HEK293 (cell line): ENCODE measurements around the gene LRPPRC.
"Not testable (repeated sequence)": the region's sequence is repeated elsewhere in the genome, so short reads cannot be mapped to it uniquely, and the experiment has no call there.

ENCODE experiments used
- MEIS1 ChIP-seq: sonication (generic); formaldehyde crosslinking; IDR thresholded peaks from 2 replicates; pipeline ENCODE4 v1.8.1; 2022; ENCODE audit warnings: missing genetic modification reagents, mild to moderate bottlenecking, borderline replicate concordance
- MYNN ChIP-seq: fragments of 450-650 bp; formaldehyde crosslinking; IDR thresholded peaks from 2 replicates; pipeline ENCODE4 v1.5.1; 2016; ENCODE audit warnings: missing biosample characterization, missing genetic modification characterization, borderline replicate concordance
- SCRT1 ChIP-seq: fragments of 450-650 bp; formaldehyde crosslinking; IDR thresholded peaks from 2 replicates; pipeline ENCODE4 v1.5.1; 2016; ENCODE audit warnings: missing biosample characterization, missing genetic modification characterization, borderline replicate concordance
- ZBTB21 ChIP-seq: fragments of 450-650 bp; formaldehyde crosslinking; IDR thresholded peaks from 2 replicates; pipeline ENCODE4 v1.5.1; 2017; ENCODE audit warnings: missing biosample characterization, missing genetic modification characterization
- ZNF221 ChIP-seq: fragments of 450-650 bp; formaldehyde crosslinking; IDR thresholded peaks from 2 replicates; pipeline ENCODE4 v1.5.1; 2017; ENCODE audit warnings: missing biosample characterization, missing genetic modification characterization, borderline replicate concordance
- ZNF274 ChIP-seq, 2 experiments: fragments of 200-500 bp in 1 of 2; fragments of 450-650 bp in 1 of 2; sonication (Bioruptor generic) in 1 of 2; formaldehyde crosslinking in 1 of 2; IDR thresholded peaks; 2 replicates each; pipeline versions ENCODE4 v1.5.1 to v1.6.1; 2014 to 2016; ENCODE audit warnings: borderline replicate concordance in 1 of 2, inconsistent platforms in 1 of 2, low read length in 1 of 2, missing biosample characterization in 1 of 2, missing genetic modification characterization in 1 of 2
- ZNF391 ChIP-seq: fragments of 450-650 bp; formaldehyde crosslinking; IDR thresholded peaks from 2 replicates; pipeline ENCODE4 v1.5.1; 2016; ENCODE audit warnings: low read depth, missing biosample characterization, missing genetic modification characterization, borderline replicate concordance
- ZNF501 ChIP-seq: fragments of 450-650 bp; formaldehyde crosslinking; IDR thresholded peaks from 2 replicates; pipeline ENCODE4 v1.5.1; 2016; ENCODE audit warnings: missing biosample characterization, missing genetic modification characterization
- ZNF658 ChIP-seq: fragments of 450-650 bp; formaldehyde crosslinking; IDR thresholded peaks from 2 replicates; pipeline ENCODE4; 2016; ENCODE audit warnings: missing biosample characterization, missing genetic modification characterization
- ZNF670 ChIP-seq: fragments of 450-650 bp; formaldehyde crosslinking; IDR thresholded peaks from 2 replicates; pipeline ENCODE4 v1.5.1; 2016; ENCODE audit warnings: missing biosample characterization, missing genetic modification characterization, low read depth
- TF ChIP-seq, protein P1 (sequence below): fragments of 450-650 bp; formaldehyde crosslinking; IDR thresholded peaks from 2 replicates; pipeline ENCODE4 v1.5.1; 2016; ENCODE audit warnings: missing biosample characterization, missing genetic modification characterization
- TF ChIP-seq, protein P2 (sequence below): fragments of 450-650 bp; formaldehyde crosslinking; IDR thresholded peaks from 2 replicates; pipeline ENCODE4 v1.5.1; 2016; ENCODE audit warnings: missing biosample characterization, missing genetic modification characterization
- TF ChIP-seq, protein P3 (sequence below): sonication (generic); formaldehyde crosslinking; IDR thresholded peaks from 2 replicates; pipeline ENCODE4 v1.8.1; 2022; ENCODE audit warnings: mild to moderate bottlenecking, moderate library complexity, missing genetic modification reagents
- TF ChIP-seq, protein P4 (sequence below): fragments of 450-650 bp; formaldehyde crosslinking; IDR thresholded peaks from 2 replicates; pipeline ENCODE4 v1.5.1; 2016; ENCODE audit warnings: missing biosample characterization, missing genetic modification characterization

DNA sequence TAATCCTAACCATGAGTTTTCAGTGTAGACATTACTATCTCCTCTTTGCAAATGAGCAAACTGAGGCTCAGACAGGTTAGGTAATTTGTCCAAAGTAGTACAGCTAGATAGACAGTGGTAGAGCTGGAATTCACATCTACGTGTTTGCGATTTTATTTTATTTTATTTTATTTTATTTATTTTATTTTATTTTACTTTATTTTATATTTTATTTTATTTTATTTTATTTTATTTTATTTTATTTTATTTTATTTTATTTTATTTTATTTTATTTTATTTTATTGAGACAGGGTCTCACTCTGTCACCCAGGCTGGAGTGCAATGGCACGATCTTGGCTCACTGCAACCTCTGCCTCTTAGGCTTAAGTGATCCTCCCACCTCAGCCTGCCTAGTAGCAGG lies 17.4 kb upstream of the LRPPRC start:
- TF ChIP-seq, protein P1, sequence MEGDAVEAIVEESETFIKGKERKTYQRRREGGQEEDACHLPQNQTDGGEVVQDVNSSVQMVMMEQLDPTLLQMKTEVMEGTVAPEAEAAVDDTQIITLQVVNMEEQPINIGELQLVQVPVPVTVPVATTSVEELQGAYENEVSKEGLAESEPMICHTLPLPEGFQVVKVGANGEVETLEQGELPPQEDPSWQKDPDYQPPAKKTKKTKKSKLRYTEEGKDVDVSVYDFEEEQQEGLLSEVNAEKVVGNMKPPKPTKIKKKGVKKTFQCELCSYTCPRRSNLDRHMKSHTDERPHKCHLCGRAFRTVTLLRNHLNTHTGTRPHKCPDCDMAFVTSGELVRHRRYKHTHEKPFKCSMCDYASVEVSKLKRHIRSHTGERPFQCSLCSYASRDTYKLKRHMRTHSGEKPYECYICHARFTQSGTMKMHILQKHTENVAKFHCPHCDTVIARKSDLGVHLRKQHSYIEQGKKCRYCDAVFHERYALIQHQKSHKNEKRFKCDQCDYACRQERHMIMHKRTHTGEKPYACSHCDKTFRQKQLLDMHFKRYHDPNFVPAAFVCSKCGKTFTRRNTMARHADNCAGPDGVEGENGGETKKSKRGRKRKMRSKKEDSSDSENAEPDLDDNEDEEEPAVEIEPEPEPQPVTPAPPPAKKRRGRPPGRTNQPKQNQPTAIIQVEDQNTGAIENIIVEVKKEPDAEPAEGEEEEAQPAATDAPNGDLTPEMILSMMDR (tag by site-specific recombination) = not testable (repeated sequence)
- TF ChIP-seq ZNF391 (tag by site-specific recombination); ZNF670; MEIS1; SCRT1 (tag by site-specific recombination); ZNF658 (tag by site-specific recombination); ZNF501 (tag by site-specific recombination); MYNN; ZNF221 (tag by site-specific recombination); ZNF274 (IDR thresholded peaks at IDR 0.05; ENCODE audit: low read length); ZNF274 (tag by site-specific recombination; IDR thresholded peaks at IDR 0.05; ENCODE audit: borderline replicate concordance); ZBTB21: not testable (repeated sequence)
- TF ChIP-seq, protein P2, sequence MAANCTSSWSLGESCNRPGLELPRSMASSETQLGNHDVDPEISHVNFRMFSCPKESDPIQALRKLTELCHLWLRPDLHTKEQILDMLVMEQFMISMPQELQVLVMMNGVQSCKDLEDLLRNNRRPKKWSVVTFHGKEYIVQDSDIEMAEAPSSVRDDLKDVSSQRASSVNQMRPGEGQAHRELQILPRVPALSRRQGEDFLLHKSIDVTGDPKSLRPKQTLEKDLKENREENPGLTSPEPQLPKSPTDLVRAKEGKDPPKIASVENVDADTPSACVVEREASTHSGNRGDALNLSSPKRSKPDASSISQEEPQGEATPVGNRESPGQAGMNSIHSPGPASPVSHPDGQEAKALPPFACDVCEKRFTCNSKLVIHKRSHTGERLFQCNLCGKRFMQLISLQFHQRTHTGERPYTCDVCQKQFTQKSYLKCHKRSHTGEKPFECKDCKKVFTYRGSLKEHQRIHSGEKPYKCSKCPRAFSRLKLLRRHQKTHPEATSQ (tag by site-specific recombination) = not testable (repeated sequence)
- TF ChIP-seq, protein P3, sequence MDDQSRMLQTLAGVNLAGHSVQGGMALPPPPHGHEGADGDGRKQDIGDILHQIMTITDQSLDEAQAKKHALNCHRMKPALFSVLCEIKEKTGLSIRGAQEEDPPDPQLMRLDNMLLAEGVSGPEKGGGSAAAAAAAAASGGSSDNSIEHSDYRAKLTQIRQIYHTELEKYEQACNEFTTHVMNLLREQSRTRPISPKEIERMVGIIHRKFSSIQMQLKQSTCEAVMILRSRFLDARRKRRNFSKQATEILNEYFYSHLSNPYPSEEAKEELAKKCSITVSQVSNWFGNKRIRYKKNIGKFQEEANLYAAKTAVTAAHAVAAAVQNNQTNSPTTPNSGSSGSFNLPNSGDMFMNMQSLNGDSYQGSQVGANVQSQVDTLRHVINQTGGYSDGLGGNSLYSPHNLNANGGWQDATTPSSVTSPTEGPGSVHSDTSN = not testable (repeated sequence)
- TF ChIP-seq, protein P4, sequence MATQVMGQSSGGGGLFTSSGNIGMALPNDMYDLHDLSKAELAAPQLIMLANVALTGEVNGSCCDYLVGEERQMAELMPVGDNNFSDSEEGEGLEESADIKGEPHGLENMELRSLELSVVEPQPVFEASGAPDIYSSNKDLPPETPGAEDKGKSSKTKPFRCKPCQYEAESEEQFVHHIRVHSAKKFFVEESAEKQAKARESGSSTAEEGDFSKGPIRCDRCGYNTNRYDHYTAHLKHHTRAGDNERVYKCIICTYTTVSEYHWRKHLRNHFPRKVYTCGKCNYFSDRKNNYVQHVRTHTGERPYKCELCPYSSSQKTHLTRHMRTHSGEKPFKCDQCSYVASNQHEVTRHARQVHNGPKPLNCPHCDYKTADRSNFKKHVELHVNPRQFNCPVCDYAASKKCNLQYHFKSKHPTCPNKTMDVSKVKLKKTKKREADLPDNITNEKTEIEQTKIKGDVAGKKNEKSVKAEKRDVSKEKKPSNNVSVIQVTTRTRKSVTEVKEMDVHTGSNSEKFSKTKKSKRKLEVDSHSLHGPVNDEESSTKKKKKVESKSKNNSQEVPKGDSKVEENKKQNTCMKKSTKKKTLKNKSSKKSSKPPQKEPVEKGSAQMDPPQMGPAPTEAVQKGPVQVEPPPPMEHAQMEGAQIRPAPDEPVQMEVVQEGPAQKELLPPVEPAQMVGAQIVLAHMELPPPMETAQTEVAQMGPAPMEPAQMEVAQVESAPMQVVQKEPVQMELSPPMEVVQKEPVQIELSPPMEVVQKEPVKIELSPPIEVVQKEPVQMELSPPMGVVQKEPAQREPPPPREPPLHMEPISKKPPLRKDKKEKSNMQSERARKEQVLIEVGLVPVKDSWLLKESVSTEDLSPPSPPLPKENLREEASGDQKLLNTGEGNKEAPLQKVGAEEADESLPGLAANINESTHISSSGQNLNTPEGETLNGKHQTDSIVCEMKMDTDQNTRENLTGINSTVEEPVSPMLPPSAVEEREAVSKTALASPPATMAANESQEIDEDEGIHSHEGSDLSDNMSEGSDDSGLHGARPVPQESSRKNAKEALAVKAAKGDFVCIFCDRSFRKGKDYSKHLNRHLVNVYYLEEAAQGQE (tag by site-specific recombination) = not testable (repeated sequence)
